Hematopoietic multipotent progenitor cell treated with erythropoietin and hydrocortisone succinate and interleukin-3 and kit ligand, for 17 days (in vitro differentiated cells): ENCODE results near the gene LRP3.

ENCODE experiments used
- DNase-seq: peaks from one replicate; pipeline ENCODE4 v3.0.0-alpha.2; 2015; ENCODE audit warnings: low spot score

LRP3 gene

DNA sequence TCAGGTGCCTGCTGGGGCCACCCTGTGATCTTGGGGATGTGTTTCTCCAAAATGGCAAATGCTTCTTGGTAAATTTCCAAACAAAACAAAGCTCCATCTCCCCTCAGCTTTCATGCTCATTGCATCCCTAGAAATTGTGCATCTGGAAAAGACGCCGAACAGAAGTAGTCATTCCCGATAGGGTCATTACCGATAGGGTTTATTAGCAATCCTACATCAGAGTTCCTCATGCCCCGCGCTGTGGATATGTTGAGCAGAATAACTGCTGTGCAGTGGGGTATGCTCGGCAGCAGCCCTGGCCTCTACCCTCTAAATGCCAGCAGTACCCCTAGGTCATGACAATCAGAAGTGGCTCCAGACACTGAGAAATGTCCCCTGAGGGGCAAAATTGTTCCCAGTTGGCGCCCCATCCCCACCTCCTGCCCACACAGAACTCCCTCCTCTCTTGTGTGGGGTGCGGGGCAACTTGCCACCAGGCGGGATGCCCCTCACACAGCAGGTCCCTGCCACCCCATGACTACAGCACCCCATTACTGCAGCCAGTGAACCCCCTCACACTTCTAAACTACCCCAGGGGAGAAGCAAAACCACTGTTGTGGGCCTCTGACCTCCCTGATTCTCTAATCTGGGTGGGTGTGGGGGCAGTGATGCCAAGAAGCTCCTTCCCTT, 44.5 kb downstream of the LRP3 start:
- DNase-seq: no peak

DNA sequence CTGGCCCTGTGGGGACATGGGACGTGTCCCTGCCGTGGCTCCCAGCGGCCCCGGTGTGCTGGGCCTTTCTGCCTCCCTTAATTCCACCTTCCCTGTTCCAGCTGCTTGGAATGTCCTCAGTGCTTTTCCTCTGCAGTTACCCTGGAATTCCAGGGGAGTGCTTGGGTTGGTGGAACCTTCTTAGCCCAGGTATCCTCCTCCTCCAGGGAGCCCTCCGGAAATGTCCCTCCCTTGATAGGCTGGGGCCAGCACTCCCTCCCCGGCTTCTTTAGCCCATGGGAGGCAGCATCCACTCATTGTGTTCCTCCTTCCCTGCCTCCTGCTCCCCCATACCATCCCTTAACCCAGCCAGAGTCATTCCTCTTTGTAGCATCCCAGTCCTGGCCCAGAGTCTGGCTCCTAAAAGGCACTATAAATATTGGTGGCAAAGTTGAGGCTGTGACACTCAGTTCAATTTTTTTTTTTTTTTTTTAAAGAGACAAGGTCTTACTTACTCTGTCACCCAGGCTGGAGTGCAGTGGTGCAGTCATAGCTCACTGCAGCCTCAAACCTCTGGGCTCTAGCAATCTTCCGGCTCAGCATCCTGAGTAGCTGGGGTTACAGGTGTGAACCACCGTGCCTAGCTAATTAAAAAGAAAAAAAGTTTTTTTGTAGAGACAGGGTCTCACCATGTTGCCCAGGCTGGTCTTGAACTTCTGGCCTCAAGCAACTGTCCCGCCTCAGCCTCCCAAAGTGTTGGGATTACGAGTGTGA, 45.3 kb downstream of the LRP3 start:
- no peak for DNase-seq

DNA sequence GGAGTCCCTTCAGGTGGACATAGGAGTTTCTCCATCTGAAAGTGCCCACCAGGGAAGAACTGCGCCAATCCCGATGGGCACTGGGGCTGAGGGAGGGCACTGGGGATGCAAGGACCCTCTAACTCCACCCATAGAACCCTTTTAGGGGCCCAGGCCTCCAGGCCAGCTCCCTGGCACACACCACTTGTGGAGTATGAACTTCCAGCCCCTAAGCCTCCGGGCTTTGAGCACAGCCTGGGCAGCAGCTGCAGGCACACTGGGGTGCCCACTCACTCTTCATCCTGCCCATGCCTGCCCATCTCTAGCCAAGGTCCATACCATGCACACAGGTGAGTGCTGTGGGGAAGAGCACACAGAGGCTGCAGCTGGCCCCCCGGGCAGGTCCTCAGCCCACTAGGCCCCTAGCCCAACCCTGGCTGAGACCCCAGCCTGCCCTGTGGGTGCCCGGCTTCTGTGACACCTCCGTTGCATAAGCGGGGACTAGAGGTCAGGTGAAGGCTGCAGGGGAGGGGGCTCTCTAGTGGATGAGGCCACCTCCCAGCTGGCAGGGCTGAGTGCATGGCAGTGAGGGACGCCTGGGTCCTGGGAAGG, 46.1 kb downstream of the LRP3 start:
- DNase-seq: no peak

DNA sequence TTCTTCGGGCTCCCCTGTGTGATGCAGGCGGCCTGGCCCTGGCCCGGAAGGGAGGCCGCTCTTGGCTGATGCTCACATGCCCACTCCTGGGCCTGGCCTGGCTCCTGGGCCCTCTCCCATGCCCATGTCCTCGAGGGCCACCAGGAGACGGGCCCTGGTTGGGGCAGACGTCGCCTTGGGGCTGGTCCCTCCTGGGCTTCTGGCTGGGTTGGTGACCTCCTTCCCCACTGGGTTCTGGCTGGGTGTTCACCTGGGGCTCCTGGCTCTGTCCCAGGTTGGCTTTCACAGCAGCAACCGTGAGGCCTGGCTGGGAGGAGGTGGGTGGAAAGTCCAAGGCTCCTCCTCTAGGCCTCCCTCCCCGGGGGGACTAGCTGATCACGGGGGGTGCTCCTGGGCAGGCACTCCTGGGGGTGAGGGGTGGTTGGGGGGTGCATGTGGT, 47.0 kb downstream of the LRP3 start:
- no peak for DNase-seq

DNA sequence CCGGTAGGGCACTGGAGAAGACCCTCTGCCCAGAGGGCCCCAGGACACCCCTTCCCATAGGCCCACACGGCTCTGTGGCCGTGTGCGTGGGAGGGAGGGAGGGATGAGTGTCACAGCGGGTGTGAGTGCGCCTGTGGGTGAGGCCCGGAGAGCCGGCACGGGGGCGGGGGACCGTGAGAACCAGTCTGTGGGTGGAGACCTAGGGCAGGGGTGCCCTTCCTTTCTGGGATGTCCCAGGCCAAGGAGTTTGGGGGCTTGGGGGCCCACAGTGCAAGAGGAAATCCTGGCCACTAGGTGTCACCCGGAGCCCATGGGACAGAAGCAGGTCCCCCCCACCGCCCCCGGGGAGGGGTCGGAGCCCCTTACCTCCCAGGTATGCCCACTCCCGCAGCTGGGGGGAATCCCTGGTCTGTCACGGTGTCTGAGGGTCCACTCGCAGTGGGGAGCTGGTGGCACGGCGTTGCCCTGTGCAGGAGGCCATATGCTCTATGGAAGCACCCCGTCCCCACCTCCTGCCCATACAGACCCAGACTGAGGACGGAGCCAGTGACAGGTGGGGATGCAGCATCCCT, 47.5 kb downstream of the LRP3 start:
- no peak for DNase-seq

DNA sequence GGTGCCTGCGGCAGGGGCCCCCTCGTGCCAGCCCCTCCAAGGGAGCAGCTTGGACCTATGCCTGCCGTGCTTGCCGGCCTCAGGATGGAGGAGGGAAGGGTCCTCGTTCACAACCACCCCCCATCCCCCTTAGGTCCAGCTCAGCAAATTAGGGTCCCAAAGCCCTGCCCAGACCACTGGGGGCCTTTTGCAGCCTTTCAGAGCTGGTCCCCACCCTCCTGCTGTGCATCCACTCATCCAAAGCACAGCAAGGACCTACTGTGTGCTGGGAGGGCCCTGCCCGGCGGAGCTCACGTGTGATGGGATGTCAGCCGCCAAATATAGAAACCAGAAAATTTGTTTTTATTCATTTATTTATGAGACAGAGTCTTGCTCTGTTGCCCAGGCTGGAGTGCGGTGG, 48.0 kb downstream of the LRP3 start:
- no peak for DNase-seq

DNA sequence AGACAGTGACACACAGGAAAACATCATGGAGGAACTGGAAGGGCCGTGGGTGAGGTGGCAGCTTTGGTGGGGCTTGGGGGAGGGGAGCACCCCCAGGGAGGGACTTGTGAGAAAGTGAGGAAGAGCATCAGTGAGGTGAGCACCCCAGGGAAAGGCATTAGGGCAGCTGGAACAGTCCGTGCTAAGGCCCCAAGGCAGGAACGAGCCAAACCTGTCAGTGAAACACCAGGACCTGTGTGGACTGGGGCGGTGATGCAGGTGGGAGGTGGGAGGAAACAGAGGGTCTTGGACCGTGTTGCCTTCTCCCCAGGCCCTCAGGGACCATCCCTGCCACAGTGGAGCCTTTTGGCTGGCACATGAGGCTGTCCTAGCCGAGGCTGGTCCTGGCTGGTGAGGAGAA, 48.8 kb downstream of the LRP3 start:
- DNase-seq: no peak

DNA sequence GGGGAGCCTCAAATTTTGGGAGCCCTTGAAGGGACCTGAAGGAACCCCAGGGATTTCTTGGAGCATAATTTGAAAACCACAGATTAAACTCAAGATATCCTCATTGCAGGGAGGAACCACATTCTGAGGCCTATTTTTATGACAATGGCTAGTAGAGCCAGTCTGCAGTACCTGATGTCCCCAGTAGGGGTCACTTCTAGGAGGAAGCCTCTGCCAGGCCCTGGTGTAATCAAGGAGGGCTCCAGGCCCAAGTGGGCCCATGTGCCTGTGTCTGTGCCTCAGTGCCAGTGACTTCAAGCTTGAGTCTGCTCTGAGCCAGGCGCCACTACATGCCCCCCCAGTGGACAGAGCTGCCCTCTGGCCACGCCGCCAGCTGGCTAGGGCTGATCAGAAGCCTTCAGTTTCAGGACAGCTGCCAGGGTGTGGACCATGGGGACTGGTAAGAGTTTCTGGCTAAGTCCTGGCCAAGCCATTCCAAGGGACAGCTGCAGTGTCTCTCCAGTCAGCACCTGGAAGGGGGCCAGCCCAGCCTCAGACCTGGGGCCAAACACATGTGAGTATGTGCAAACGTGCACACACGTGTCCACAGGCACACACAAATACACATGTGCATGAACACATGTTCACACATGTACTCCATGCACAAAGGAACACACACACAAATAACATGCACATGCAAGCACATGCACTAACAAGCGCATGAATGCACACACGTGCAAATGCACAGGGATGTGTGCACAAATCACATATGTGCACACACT, 52.0 kb downstream of the LRP3 start:
- no peak for DNase-seq

DNA sequence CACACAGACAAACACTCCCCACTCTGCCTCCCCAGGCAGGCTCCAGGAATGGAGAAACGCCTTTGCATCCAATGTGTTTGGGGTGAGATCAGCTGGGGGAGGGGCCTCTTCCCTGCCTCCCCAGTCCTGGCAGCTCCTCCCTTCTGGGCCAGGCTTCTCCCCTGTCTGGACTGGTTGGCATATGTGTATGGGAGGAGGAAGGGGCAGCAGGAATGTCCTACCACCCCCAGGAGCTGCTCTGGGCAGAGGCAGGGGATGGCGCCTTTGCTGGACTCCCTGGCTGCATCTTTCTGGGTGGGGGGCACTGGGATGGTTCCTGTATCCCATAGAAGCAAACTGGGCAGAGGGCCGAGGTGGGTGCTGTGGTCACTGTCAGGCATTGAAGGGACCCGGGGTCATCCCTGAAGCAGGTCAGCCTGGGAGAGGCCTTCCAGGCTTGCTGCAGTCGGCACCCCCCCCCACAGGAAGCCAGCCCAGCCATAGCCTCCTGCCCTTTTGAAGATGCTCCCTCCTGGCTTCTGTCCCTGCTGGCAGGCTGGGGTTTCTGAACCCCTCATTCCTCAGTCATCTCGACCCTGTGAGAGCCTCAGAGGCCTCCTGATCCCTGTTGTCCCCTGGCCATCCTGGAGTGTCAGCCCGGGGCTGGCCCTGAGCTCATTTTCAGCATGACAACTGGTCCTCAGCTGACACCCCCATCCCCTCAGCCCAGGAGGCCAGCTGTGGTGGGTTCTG, 52.7 kb downstream of the LRP3 start:
- DNase-seq: no peak

DNA sequence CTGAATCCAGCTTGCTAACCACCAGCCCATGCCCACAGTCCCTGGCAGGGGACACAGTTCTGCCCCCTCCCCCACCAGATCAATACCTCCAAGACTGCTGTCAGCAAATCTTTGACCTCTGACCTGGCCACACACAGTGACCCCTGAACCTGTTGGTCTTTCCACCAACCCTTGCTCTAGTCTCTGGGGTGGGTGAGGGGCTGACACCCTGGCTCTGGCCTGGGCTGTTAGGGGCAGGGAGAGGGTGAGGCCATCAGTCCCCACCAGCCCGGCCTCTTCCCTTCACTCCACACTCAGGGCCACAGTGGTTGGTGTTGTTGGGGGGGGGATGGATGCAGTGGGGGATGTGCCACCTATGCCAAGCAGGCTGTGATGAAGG, 53.3 kb downstream of the LRP3 start:
- no peak for DNase-seq

DNA sequence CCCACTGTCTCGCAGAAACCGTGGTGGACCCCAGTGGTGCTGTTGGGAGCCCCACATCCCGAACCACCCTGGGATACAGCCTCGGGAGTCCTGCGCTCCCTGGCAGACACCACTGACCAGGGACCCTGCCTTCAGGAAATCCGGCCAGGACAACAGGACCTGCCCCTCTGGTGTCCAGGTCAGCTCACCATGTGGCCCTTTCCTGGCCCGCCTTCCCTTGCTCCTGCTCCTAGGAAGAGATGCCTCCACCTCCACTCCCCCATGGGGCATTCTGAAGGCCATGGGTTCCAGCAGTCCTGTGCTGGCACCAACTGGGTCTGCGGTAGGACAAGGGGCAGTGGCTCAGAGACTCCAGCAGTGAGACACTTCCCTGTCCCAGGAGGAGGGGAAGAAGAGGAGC, 54.0 kb downstream of the LRP3 start:
- no peak for DNase-seq

DNA sequence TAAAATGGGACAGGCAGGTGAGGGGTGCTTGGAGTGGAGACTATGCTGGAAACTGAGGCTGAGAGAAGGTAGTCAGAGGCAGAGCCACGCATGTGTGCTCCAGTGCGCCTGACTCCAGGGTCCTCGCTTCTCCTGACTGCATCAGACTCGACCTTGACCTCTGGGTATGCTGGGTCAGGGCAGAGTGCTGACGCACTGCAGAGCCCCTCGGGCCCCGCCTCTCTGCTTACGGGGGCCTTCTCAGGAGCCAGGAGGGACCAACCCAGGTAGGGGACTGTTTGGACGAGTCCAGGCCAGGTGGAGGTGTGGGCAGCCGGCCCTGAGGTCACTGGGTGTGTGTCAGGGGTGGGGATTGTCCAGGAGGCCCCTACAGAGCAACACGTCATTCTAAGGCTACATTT, 54.4 kb downstream of the LRP3 start:
- no peak for DNase-seq

DNA sequence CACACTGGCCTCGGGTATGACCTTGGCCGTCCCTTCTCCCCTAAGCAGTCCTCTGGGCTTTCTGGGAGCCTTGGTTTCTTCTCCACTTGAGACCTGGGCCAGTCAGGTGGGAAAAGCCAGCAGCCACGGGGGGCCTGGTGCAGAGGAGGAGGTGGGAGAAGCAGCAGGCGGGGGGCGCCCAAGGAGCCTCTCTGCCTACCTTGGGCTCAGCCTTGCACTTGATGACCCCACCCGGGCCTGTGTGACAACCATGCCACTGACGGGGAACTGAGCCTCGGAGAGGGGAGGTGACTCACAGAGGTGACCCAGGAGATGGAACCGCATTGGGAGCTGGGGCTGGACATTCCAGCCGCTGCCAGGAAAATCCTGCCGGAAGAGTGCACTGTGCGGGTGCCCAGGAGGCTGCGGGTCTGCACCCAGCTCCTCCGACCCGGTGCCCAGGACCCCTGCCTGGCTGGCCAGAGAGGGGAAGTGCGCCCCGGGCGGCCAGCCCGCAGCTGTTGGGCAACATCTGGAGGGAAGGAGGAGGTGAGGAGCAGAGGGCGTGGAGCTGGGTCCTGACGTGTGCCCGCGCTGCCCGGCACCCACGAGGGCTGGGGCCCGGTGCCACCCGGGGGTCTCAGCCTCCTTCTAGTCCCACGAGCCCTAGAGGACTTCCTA, 55.0 kb downstream of the LRP3 start:
- no peak for DNase-seq

DNA sequence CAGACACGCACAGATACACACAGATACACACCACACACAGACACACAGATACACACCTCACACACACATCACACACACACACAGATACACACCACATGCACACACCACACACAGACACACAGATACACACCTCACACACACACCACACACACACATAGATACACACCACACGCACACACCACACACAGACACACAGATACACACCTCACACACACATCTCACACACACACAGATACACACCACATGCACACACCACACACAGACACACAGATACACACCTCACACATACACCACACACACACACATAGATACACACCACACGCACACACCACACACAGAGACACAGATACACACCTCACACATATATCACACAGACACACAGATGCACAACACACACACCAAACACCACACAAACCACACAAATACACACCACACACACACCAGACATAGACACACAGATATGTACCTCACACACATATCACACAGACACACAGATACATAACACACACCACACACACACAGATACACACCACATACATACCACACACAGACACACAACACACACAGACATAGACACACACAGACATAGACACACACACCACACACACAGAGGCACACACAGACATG, 55.7 kb downstream of the LRP3 start:
- DNase-seq: no peak

DNA sequence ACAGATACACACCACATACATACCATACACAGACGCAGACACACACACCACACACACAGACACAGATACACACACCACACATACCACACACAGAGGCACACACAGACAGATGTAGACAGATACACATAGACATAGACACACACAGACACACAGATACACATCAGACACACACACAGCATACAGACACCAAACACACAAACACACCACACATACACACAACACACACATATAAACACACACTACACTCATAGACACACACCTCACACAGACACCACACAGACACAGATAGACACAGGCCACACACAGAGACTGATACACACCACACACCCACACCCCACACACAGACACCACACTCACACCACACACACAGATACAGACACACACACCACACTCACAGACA, 56.4 kb downstream of the LRP3 start:
- DNase-seq: no peak

DNA sequence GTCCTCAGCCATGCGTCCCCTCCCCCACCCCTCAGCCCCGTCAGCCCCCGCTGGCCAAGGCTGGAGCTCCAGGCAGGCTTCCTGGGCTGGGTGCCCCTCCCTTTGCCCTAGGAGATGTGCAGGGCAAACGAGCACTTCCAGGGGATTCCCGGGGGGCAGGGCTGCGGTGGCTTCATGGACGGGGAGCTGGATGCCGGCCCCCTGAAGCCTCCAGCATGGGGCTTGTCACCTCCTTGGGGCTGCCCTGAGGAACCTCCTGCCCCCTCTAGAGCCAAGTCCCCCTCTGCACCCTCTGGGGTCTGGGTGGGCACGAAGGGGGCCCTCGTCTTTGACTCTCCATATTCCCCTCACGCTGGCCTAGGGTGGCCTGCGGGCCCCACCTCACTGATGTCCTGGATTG, 56.9 kb downstream of the LRP3 start:
- DNase-seq: no peak

DNA sequence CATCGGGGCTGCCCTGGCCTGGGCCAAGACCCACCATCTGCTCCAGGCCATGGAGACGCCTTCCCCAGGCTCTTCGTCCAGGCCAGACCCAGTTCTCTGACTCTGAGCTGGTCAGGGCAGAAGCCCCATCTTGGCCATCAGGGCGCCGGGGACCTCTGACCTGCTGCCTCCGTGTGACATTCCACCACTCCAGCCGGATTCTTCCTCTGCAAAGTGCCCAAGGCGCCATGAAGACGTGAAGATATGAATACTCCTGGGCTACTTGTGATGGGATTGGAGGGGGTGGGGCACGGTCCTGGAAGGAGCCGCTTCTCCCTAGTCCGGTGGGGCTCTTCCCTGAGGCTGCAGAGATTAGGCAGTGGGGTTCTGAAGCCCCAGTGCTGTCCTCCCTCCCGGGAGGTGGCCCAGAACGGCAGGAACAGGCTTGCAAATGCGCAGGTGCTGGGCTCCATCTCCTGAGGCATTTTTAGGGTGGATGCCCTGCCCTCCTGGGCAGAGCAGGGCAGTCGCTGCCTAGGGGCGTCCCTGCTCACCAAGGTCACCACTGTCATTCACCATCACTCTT, 57.5 kb downstream of the LRP3 start:
- DNase-seq: no peak

DNA sequence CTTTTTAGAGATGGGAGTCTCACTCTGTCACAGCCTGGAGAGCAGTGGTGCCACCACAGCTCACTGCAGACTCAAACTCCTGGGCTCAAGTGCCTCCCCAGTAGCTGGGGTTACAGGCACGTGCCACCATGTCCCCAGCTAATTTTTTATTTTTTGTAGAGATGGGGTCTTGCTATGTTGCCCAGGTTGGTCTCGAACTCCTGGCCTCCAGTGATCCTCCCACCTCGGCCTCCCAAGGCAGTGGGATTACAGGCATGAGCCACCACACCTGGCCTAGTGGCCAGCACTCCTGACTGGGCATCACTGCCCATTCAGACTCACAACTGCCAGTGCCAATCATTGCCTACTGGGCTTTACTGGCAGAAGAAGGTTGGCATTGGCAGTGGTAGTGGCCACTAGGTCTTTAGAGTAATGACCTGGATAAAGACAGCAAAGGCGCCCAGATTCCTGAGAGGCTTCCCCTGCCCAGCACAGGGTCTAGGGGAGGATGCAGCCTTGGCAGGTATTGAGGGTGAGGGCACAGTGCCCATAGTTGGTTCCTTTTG, 58.4 kb downstream of the LRP3 start:
- no peak for DNase-seq

DNA sequence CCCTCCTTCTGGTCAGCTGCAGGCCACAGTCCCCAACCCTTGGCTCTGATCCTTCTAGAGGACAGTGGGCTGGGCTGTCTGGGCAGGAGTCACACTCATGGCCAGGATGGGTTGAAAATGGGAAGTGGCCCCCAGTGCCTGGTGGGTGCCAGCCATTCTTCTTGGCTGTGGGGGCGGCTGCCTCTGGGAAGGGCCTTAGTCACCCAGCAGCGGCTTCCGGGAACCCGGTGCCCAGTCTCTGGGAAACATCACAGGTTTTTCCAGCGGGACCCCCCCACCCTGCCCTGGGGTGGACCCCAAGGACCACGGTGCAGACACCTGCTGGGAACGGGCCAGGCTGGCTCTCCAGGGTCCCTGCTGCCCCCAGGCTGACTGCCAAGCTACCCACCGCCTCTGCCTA, 58.8 kb downstream of the LRP3 start:
- DNase-seq: no peak

DNA sequence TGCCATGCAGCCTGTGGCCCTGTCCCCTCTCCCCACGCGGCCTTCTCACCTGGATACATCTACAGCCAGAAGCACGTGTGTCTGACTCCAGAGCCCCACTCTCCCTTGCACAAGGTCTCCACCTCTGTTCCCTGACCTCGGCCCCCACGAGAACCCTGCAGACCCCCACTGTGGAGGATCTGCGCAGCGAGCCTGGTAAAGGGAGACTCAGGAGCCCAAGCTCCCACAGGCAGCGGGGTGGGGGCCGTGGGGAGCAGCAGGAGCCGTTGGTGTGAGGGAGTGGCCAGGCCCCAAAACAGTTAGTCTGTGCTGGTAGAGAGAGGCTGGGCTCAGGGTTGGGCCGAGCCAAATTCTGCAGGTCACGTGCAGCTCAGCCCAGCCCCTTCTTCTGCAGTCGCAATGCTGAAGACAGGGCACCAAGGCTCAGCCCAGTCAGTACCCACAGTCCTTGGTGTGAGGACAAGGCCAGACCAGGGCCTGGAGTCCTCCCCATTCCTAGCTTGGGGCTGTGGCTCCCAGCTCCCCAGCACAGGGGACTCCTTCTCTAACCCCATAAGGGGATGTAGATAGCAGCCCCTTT, 60.2 kb downstream of the LRP3 start:
- no peak for DNase-seq
